PFSK-1 (cell line): ENCODE measurements around the gene POLR2I.

ENCODE experiments used
- POLR2AphosphoS5 ChIP-seq: IDR thresholded peaks from 2 replicates; pipeline ENCODE4 v1.6.1; 2012; ENCODE audit warnings: low read depth, mild to moderate bottlenecking, control low read depth, low read length, moderate library complexity
- TAF1 ChIP-seq: IDR thresholded peaks from 2 replicates; pipeline ENCODE4 v1.6.1; 2012; ENCODE audit warnings: low read length, control low read depth, borderline replicate concordance; ENCODE audit not compliant: insufficient read depth

DNA sequence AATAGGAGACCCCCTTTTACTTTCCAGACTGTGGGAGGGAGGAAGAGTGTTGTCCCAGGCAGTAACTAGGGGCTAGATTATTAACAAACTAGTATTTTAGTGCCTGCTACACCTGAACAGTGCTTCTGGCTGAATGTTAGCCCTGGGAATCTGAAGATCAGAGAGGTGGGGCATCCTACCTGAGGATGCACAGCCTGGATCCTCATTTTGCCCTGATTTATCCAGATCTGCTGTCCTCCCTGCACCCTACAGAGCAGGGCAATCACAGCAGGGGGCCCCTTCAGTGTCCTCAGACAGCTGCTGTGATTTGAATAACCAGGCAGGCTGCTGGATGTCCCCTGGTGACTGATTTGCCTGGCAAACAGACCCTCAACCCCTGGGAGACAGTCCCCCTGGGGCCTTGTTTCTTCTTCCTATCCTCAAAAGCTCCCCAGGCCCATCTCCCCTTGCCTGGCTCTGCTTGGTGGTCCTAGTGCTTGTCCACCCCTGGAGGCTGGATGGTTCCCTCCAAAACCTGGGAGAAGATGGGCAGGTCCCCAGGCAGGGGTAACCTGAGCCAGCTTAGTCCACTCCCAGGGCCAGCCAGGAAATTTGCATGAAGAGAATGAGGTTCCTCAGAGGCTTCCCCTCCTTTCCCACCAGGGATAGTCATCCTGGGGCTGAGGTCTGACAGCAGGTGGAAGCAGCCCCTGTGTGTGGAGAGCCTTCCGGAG is 4.0 kb downstream of the POLR2I start, which contains the start of gene OVOL3:
- no peak for TF ChIP-seq TAF1
- TF ChIP-seq POLR2AphosphoS5, result no peak
